Measurements from ENCODE around the gene TMPRSS11B. TPM values are rescaled to one million over a fixed set of nuclear protein-coding genes. Genes with fewer than 3 reads are reported as not detected.

The TMPRSS11B gene
- total RNA-seq, 1 donor = not detected

DNA sequence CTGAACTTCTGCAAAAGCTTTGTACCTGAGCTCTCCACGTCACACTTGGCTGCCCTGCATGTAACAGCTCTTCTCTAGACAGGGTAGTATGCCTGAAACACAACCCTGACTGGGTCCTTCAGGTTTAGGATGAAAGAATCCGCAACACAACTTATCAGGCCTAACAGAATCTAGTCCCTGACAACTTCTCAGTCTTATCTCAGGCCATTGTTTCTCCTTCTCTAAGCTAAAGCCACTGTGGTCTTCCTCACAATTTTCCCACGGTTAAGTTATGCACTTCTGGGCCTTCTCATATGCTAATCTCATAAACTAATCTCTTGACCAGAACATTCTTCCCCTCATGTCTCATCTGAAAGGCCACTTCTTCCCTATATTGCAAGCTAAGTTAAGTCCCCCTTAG is 10.8 kb upstream of the TMPRSS11B start:
- Histone ChIP-seq H3K27me3 (ENCODE audit: insufficient read depth, low read length) (no peaks in the 10 kb centered on the region), H3K4me2 (ENCODE audit: insufficient read depth, low read length) (no peak overlapping the region), H2AFZ (ENCODE audit: low read length) (no peak overlapping the region), H3K4me1 (ENCODE audit: insufficient read depth, low read length) (no peaks in the 10 kb centered on the region), H3K4me3 (ENCODE audit: insufficient read depth, low read length) (no peak overlapping the region), H3K9me3 (ENCODE audit: low read depth, low read length) (no peaks in the 10 kb centered on the region), H4K20me1 (ENCODE audit: insufficient read depth, low read length) (no peaks in the 10 kb centered on the region), H3K36me3 (ENCODE audit: insufficient read depth, low read length) (no peaks in the 10 kb centered on the region), H3K79me2 (ENCODE audit: insufficient read depth, low read length) (no peaks in the 10 kb centered on the region), H3K27ac (ENCODE audit: low read depth, low read length) (no peak overlapping the region)
- no peak for TF ChIP-seq CTCF (IDR thresholded peaks at IDR 0.05; ENCODE audit: extremely low read depth, low read depth, low read length)
- DNase-seq (ENCODE audit: insufficient read length, low spot score, missing footprints) = no peak

DNA sequence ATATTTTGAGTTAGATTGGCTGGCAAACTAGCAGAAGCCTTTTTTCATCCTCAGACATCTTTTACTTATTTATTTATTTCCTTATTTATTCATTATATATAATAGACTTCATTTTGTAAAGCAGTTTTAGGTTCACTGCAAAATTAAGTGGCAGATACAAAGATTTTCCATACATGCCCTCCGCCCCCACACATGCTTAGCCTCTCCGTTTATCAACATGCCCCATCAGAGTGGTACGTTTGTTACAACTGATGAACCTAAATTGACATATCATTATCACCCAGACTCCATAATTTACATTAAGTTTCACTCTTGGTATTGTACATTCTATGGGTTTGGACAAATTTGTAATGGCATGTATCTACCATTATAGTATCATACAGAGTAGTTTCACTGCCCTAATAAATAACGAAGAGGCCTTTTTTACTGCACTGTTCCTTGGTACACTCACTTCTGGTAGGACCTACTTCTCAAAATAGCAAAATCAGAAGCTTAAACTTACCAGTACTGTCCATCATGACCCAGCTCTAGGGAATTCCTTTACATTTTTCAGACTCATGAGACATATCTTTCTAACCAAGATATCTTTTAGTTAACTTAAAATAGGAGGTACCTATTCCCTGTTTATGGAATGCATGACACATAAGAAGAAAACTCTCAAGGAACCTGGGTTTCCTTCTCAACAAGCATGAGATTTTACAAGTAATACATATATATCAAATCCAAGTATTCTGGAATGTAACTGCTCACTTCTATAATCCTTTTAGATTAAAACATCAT is 4.8 kb upstream of the TMPRSS11B start:
- H3K4me2 ChIP-seq (ENCODE audit: insufficient read depth, low read length) = no peak overlapping the region
- DNase-seq (ENCODE audit: insufficient read length, low spot score, missing footprints) = no peak
- no peaks in the 10 kb centered on the region for H3K4me1 ChIP-seq (ENCODE audit: insufficient read depth, low read length)

DNA sequence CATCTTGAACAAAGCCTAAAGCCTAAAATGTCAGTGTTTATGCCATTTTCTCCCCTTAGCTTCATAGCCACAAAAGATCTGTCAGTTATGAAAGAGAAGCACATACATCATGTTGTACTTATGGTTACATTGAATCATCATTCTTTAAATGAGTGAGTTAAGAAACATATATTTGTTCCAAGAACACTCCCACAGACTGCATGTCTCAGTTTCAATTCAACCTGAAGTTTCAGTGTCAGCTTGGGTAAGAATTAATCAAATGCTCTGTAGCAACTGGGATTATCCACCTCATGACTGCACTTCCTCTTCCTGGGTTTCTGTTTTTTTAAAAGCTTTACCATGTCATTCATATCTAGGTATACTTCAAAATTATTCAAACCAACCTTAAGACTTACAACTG is 3.9 kb upstream of the TMPRSS11B start:
- no peak overlapping the region for H3K27ac ChIP-seq (ENCODE audit: low read depth, low read length)
- H3K36me3 ChIP-seq (ENCODE audit: insufficient read depth, low read length) = no peaks in the 10 kb centered on the region
- H2AFZ ChIP-seq (ENCODE audit: low read length) = no peak overlapping the region
- no peaks in the 10 kb centered on the region for H3K9me3 ChIP-seq (ENCODE audit: low read depth, low read length)
- no peaks in the 10 kb centered on the region for H4K20me1 ChIP-seq (ENCODE audit: insufficient read depth, low read length)
- H3K4me3 ChIP-seq (ENCODE audit: insufficient read depth, low read length) = no peak overlapping the region
- no peaks in the 10 kb centered on the region for H3K4me1 ChIP-seq (ENCODE audit: insufficient read depth, low read length)
- H3K79me2 ChIP-seq (ENCODE audit: insufficient read depth, low read length) = no peaks in the 10 kb centered on the region
- no peak for TF ChIP-seq CTCF (IDR thresholded peaks at IDR 0.05; ENCODE audit: extremely low read depth, low read depth, low read length)
- DNase-seq (ENCODE audit: insufficient read length, low spot score, missing footprints) = no peak
- H3K27me3 ChIP-seq (ENCODE audit: insufficient read depth, low read length) = no peaks in the 10 kb centered on the region
- H3K4me2 ChIP-seq (ENCODE audit: insufficient read depth, low read length) = no peak overlapping the region

More for the DNA sequence above, 4.8 kb upstream of the TMPRSS11B start:
- no peak for TF ChIP-seq CTCF (IDR thresholded peaks at IDR 0.05; ENCODE audit: extremely low read depth, low read depth, low read length)
- H3K27me3 ChIP-seq (ENCODE audit: insufficient read depth, low read length) = no peaks in the 10 kb centered on the region
- no peaks in the 10 kb centered on the region for H3K79me2 ChIP-seq (ENCODE audit: insufficient read depth, low read length)
- no peaks in the 10 kb centered on the region for H3K9me3 ChIP-seq (ENCODE audit: low read depth, low read length)
- no peak overlapping the region for H2AFZ ChIP-seq (ENCODE audit: low read length)
- H3K27ac ChIP-seq (ENCODE audit: low read depth, low read length) = no peak overlapping the region
- H4K20me1 ChIP-seq (ENCODE audit: insufficient read depth, low read length) = no peaks in the 10 kb centered on the region
- no peak overlapping the region for H3K4me3 ChIP-seq (ENCODE audit: insufficient read depth, low read length)
- H3K36me3 ChIP-seq (ENCODE audit: insufficient read depth, low read length) = no peaks in the 10 kb centered on the region

- no peak for TF ChIP-seq CTCF (IDR thresholded peaks at IDR 0.05; ENCODE audit: extremely low read depth, low read depth, low read length)
- no peak overlapping the region for H3K27ac ChIP-seq (ENCODE audit: low read depth, low read length)
- no peak for DNase-seq (ENCODE audit: insufficient read length, low spot score, missing footprints)
- H3K79me2 ChIP-seq (ENCODE audit: insufficient read depth, low read length) = no peaks in the 10 kb centered on the region
- no peaks in the 10 kb centered on the region for H3K9me3 ChIP-seq (ENCODE audit: low read depth, low read length)
- H3K27me3 ChIP-seq (ENCODE audit: insufficient read depth, low read length) = no peaks in the 10 kb centered on the region
- no peaks in the 10 kb centered on the region for H3K36me3 ChIP-seq (ENCODE audit: insufficient read depth, low read length)
- no peak overlapping the region for H3K4me3 ChIP-seq (ENCODE audit: insufficient read depth, low read length)
- H3K4me2 ChIP-seq (ENCODE audit: insufficient read depth, low read length) = no peak overlapping the region
- H4K20me1 ChIP-seq (ENCODE audit: insufficient read depth, low read length) = no peaks in the 10 kb centered on the region
- H2AFZ ChIP-seq (ENCODE audit: low read length) = no peak overlapping the region
- no peaks in the 10 kb centered on the region for H3K4me1 ChIP-seq (ENCODE audit: insufficient read depth, low read length)
These were observed 4.9 kb downstream of the TMPRSS11B start for GRCh38 chr4:68240620-68241019.
